Stomach (tissue), 4 donors: ENCODE measurements around the gene TRAF3.

Experiments used
- CTCF ChIP-seq, 7 experiments: fragments of 450-650 bp in 4 of 7; fragments of 200-600 bp in 3 of 7; sonication (generic) in 3 of 7; IDR thresholded peaks; one replicate each; pipeline ENCODE4 v1.5.1; 2016 to 2019; ENCODE audit warnings: antibody characterized with exemption in 7 of 7, control low read depth in 2 of 7, mild to moderate bottlenecking in 1 of 7
- POLR2A ChIP-seq, 4 donors: fragments of 450-650 bp; IDR thresholded peaks; one replicate each; pipeline ENCODE4 v1.6.1; 2016; ENCODE audit warnings: antibody characterized with exemption in 4 of 4, control low read depth in 2 of 4, mild to moderate bottlenecking in 1 of 4, moderate library complexity in 1 of 4

GRCh38 chr14:102828151-102828550 is 50.9 kb downstream of the TRAF3 start:
- TF ChIP-seq CTCF (IDR thresholded peaks at IDR 0.05) (no peak), POLR2A (IDR thresholded peaks at IDR 0.05) (no peak)
